ENCODE results near the gene INSL3.
"Not testable (repeated sequence)": the region's sequence is repeated elsewhere in the genome, so short reads cannot be mapped to it uniquely, and the experiment has no call there.

The INSL3 gene

DNA sequence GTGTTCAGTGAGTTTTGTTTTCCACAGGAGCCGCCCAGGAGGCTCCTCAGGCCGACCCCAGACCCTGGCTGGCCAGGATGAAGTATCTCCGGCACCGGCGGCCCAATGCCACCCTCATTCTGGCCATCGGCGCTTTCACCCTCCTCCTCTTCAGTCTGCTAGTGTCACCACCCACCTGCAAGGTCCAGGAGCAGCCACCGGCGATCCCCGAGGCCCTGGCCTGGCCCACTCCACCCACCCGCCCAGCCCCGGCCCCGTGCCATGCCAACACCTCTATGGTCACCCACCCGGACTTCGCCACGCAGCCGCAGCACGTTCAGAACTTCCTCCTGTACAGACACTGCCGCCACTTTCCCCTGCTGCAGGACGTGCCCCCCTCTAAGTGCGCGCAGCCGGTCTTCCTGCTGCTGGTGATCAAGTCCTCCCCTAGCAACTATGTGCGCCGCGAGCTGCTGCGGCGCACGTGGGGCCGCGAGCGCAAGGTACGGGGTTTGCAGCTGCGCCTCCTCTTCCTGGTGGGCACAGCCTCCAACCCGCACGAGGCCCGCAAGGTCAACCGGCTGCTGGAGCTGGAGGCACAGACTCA, 13.5 kb downstream of the INSL3 start:
- POLR2A ChIA-PET: no interaction called here
- CTCF ChIA-PET: interaction anchor here (1.2 to 1.7 kb wide), 3 partner anchors 11 to 52 kb away, joined by 3 to 6 read pairs (median 4); partner anchors contain the start of gene RPL18A
- DNase-seq (ENCODE audit: extremely low spot score): no peak
- TF ChIP-seq, protein P1, sequence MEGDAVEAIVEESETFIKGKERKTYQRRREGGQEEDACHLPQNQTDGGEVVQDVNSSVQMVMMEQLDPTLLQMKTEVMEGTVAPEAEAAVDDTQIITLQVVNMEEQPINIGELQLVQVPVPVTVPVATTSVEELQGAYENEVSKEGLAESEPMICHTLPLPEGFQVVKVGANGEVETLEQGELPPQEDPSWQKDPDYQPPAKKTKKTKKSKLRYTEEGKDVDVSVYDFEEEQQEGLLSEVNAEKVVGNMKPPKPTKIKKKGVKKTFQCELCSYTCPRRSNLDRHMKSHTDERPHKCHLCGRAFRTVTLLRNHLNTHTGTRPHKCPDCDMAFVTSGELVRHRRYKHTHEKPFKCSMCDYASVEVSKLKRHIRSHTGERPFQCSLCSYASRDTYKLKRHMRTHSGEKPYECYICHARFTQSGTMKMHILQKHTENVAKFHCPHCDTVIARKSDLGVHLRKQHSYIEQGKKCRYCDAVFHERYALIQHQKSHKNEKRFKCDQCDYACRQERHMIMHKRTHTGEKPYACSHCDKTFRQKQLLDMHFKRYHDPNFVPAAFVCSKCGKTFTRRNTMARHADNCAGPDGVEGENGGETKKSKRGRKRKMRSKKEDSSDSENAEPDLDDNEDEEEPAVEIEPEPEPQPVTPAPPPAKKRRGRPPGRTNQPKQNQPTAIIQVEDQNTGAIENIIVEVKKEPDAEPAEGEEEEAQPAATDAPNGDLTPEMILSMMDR (IDR thresholded peaks at IDR 0.05; ENCODE audit: control extremely low read depth, extremely low read depth, low read depth, missing control alignments): no peak

DNA sequence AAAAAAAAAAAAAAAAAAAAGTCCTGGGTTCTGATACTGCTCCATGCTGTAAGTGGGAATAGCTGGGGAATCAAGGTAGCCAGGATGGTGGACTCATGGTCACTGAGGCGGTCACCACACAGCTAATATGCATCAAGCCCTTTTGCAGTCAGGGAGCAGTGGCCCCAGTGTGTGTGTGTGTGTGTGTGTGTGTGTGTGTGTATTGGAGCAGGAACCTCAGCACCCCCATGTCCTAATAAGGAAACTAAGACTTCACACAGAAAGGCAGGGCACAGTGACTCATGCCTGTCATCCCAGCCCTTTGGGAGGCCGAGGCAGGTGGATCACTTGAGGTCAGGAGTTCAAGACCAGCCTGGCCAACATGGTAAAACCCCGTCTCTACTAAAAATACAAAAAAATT, 14.4 kb downstream of the INSL3 start:
- DNase-seq (ENCODE audit: extremely low spot score): no peak
- ChIA-PET CTCF (no interaction called here), POLR2A (no interaction called here)
- TF ChIP-seq, protein P1 (IDR thresholded peaks at IDR 0.05; ENCODE audit: control extremely low read depth, extremely low read depth, low read depth, missing control alignments): no peak

DNA sequence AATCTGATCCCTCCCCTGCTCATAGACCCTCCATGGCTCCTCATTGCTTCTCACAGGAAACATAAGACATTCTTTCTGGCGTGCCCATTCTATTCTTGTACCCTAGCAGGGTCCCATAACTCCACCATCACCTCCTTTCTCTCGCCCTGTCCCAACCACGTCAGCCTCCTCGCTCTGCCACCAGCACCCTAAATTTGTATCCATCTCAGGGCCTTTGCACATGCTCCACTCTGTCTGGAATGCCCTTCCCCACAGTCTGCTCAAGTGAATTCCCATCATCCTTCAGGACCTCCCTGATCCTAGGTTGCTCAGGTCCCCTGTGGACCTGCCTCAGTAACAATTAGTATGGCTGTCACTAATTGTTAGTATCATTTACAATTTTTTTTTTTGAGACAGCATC, 15.9 kb downstream of the INSL3 start:
- TF ChIP-seq, protein P1 (IDR thresholded peaks at IDR 0.05; ENCODE audit: control extremely low read depth, extremely low read depth, low read depth, missing control alignments): no peak
- ChIA-PET CTCF (interaction anchor here (2.3 kb wide), 1 partner anchor 39 kb away, joined by 5 read pairs; no protein-coding TSS in a partner anchor), POLR2A (interaction anchor here (0.6 to 0.7 kb wide), 2 partner anchors 54 to 401 kb away, joined by 6 to 10 read pairs; no protein-coding TSS in a partner anchor)
- DNase-seq (ENCODE audit: extremely low spot score): no peak

DNA sequence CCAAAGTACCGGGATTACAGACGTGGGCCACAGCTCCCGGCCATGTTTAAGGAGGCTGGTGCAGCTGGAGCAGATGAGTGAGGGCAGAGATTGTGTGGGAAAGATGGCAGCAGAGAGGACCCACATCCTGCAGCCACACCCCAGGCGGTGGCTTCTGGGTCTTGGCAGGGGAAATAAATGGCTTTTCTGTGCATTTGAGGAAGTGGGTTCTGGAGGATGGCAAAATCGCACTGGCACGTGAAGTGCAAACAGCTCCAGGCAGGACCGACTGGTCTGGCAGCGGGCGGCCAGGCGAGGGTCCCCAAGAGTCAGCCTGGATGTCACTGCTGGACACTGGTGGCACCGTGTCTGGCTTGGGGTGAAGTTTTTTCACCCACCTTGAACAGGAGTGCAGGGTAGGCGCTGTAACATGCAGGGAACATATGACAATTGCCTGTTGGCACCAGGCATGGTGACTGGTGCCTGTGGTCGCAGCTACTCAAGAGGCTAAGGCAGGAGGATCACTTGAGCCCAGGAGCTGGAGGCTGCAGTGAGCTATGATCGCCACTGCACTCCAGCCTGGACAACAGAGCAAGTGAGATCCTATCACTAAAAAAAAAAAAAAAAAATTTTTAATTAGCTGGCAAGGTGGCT, 17.9 kb downstream of the INSL3 start:
- DNase-seq (ENCODE audit: extremely low spot score): no peak
- ChIA-PET CTCF (interaction anchor here (0.6 to 1.9 kb wide), 5 partner anchors 10 to 307 kb away, joined by 3 to 8 read pairs (median 4); no protein-coding TSS in a partner anchor), POLR2A (interaction anchor here (0.6 kb wide), 1 partner anchor 19 kb away, joined by 4 read pairs; no protein-coding TSS in a partner anchor)
- TF ChIP-seq, protein P1 (IDR thresholded peaks at IDR 0.05; ENCODE audit: control extremely low read depth, extremely low read depth, low read depth, missing control alignments): no peak

DNA sequence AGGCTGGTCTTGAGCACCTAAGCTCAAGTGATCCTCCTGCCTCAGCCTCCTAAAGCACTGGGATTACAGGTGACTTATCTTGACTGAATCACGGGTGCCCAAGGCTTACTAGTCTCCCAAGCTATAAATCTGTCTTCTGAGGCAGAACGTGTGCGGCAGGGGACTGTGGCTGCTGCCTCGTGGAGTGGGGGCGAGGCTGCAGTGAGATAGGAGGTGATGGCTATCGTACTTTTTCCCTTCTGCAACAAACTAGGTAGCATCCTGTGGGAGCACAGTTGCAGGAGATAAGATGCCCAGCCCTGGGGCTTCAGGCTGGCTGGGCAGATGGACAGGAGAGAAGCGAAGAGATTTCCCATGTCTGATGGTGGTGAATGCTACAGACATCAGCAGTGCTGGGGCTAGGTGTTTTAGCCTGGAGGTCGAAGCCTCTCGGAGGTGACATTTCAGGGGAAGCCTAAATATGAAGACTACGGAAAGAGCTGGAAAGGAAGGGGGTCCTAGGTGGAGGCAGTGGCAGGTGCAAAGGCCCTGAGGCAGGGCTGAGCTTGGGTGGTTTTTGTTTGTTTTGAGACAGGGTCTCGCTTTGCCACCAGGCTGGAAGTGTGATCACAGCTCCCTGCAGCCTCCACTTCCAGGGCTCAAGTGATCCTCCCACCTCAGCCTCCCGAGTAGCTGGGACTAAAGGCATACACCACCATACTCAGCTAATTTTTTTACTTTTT, 19.0 kb downstream of the INSL3 start:
- CTCF ChIA-PET: interaction anchor here (1.9 kb wide), 1 partner anchor 18 kb away, joined by 8 read pairs; no protein-coding TSS in a partner anchor
- TF ChIP-seq, protein P1 (IDR thresholded peaks at IDR 0.05; ENCODE audit: control extremely low read depth, extremely low read depth, low read depth, missing control alignments): no peak
- POLR2A ChIA-PET: interaction anchor here (0.6 kb wide), 1 partner anchor 57 kb away, joined by 6 read pairs; no protein-coding TSS in a partner anchor
- no peak for DNase-seq (ENCODE audit: extremely low spot score)

DNA sequence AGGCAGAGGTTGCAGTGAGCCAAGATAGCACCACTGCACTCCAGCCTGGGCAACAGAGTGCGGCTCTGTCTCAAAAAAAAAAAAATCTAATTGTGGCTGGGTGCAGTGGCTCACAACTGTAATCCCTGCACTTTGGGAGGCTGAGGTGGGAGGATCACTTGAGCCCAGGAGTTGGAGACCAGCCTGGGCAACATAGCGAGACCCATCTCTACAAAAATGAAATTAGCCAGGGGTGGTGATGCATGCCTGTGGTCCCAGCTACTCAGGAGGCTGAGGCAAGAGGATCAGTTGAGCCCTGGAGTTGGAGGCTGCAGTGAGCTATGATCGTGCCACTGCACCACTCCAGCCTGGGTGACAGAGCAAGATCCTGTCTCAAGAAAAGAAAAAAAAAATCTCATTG, 22.7 kb downstream of the INSL3 start:
- POLR2A ChIA-PET; DNase-seq (ENCODE audit: extremely low spot score): not testable (repeated sequence)
- CTCF ChIA-PET: interaction anchor here (2.1 kb wide), 1 partner anchor 15 kb away, joined by 7 read pairs; no protein-coding TSS in a partner anchor

Data from GM10248 (cell line).